HG02798 (cell line): Measurements from ENCODE around the gene FXYD2.

Experiments used
- ATAC-seq: cut with Tn5 transposase; IDR thresholded peaks from one replicate; pipeline ENCODE4 v1.9.1; 2021; ENCODE audit warnings: mild to moderate bottlenecking; ENCODE audit not compliant: unreplicated experiment, poor library complexity

Gene FXYD2

GRCh38 chr11:117771841-117772240 is 52.7 kb downstream of the FXYD2 start:
- no peak for ATAC-seq

DNA sequence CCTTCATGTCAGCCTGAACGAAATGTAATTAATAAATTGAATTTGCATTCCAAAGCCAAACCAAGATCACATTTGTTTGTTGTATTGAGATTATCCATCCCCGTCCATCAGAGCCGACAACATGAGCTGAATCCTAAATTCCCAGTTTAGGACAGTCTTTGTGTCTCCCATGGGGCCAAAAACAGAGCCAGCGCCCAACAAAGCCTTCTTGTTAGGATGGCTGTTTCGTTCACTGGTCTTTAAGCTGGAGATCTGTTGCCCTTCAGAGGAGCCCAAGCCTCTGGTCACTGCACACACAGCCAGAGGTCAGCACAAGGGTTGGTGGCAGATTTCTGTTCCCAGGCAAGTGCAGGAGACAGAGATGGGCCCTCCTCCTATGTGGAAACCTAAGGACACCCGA is 53.3 kb downstream of the FXYD2 start:
- ATAC-seq: no peak

DNA sequence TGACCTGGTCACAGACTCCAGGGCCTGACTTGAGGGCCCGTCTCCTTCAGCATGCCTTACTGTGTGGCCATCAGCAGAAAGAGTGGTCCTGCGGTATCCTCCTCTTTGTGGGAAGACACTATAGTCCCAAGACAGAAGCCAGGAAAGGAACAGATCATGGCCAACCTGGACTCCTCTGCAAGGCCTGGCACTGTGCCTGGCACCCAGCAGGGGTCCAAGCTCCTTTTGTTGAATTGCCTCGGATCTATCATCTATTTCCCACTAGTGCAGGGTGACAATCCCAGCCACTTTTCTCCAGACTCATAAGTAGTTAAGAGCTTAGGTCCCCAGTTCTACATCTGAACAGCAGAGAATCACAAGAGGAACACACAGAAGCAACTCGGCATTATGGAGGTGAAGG is 54.5 kb downstream of the FXYD2 start:
- ATAC-seq: no peak
